HepG2 (cell line): Measurements from ENCODE around the gene ZBTB45. TPM values are rescaled to one million over a fixed set of nuclear protein-coding genes. Genes with fewer than 3 reads are reported as not detected.

ENCODE experiments used
- FOXA1 ChIP-seq, 2 experiments: fragments of 450-650 bp in 1 of 2; sonication (generic) in 1 of 2; formaldehyde crosslinking in 1 of 2; IDR thresholded peaks; 2 replicates each; pipeline versions ENCODE4 v1.4.0 to v1.6.1; 2016 to 2020; ENCODE audit warnings: missing genetic modification reagents in 1 of 2
- FOXJ3 ChIP-seq: sonication (generic); formaldehyde crosslinking; IDR thresholded peaks from 2 replicates; pipeline ENCODE4 v1.4.0; 2020; ENCODE audit warnings: missing genetic modification reagents, mild to moderate bottlenecking, borderline replicate concordance
- FOXP1 ChIP-seq, 2 experiments: fragments of 450-650 bp in 1 of 2; IDR thresholded peaks; 2 replicates each; pipeline ENCODE4 v1.6.1; 2017 to 2018; ENCODE audit warnings: antibody characterized with exemption in 1 of 2
- GABPA ChIP-seq, 2 experiments: IDR thresholded peaks; 2 replicates each; pipeline ENCODE4 v1.6.1; 2011 to 2016; ENCODE audit warnings: low read depth in 2 of 2, low read length in 1 of 2, missing biosample characterization in 1 of 2, missing genetic modification characterization in 1 of 2
- GFI1 ChIP-seq: sonication (generic); formaldehyde crosslinking; IDR thresholded peaks from 2 replicates; pipeline ENCODE4 v1.5.0; 2020; ENCODE audit warnings: missing genetic modification reagents, mild to moderate bottlenecking, borderline replicate concordance
- GMEB1 ChIP-seq: sonication (generic); formaldehyde crosslinking; IDR thresholded peaks from 2 replicates; pipeline ENCODE4 v1.5.1; 2020; ENCODE audit warnings: missing genetic modification reagents, mild to moderate bottlenecking, borderline replicate concordance
- HNF1B ChIP-seq: sonication (generic); formaldehyde crosslinking; IDR thresholded peaks from 2 replicates; pipeline ENCODE4 v1.5.1; 2020; ENCODE audit warnings: mild to moderate bottlenecking, moderate library complexity, missing genetic modification reagents
- HNF4G ChIP-seq, 2 experiments: sonication (generic) in 1 of 2; formaldehyde crosslinking in 1 of 2; IDR thresholded peaks; 2 replicates each; pipeline versions ENCODE4 v1.4.0 to v1.6.1; 2011 to 2020; ENCODE audit warnings: borderline replicate concordance in 2 of 2, low read depth in 2 of 2, mild to moderate bottlenecking in 2 of 2, low read length in 1 of 2, missing genetic modification reagents in 1 of 2, moderate library complexity in 1 of 2
- IRX3 ChIP-seq: sonication (generic); formaldehyde crosslinking; IDR thresholded peaks from 2 replicates; pipeline ENCODE4 v1.8.1; 2023; ENCODE audit warnings: mild to moderate bottlenecking, low read depth, missing genetic modification reagents, borderline replicate concordance
- KDM2A ChIP-seq: sonication (generic); formaldehyde crosslinking; IDR thresholded peaks from 2 replicates; pipeline ENCODE4 v1.4.0; 2020; ENCODE audit warnings: low read depth, missing genetic modification reagents, borderline replicate concordance
- MAFK ChIP-seq, 2 experiments: IDR thresholded peaks in 1 of 2; conservative IDR thresholded peaks in 1 of 2; 2 replicates each; pipeline ENCODE4 v1.6.1; 2011; ENCODE audit warnings: improper control_type of control experiment in 2 of 2, low read length in 2 of 2
- MTERF4 ChIP-seq: sonication (generic); formaldehyde crosslinking; IDR thresholded peaks from 2 replicates; pipeline ENCODE4 v1.8.0; 2023; ENCODE audit warnings: mild to moderate bottlenecking, missing genetic modification reagents
- PPARG ChIP-seq: conservative IDR thresholded peaks from 2 replicates; pipeline ENCODE4 v1.6.1; 2016; ENCODE audit warnings: missing biosample characterization, missing genetic modification reagents
- PRPF4 ChIP-seq: fragments of 200-400 bp; formaldehyde crosslinking; IDR thresholded peaks from 2 replicates; pipeline ENCODE4 v1.6.1; 2016; ENCODE audit warnings: low read length, low read depth; ENCODE audit not compliant: poor library complexity, severe bottlenecking
- RXRA ChIP-seq: sonication (generic); formaldehyde crosslinking; IDR thresholded peaks from 2 replicates; pipeline ENCODE4 v1.5.1; 2020; ENCODE audit warnings: missing genetic modification reagents
- SALL1 ChIP-seq: sonication (generic); formaldehyde crosslinking; IDR thresholded peaks from 2 replicates; pipeline ENCODE4 v1.8.0; 2022; ENCODE audit warnings: mild to moderate bottlenecking, missing genetic modification reagents
- SAP130 ChIP-seq: IDR thresholded peaks from 2 replicates; pipeline ENCODE4 v1.6.1; 2016; ENCODE audit warnings: low read depth
- THRA ChIP-seq: sonication (generic); formaldehyde crosslinking; IDR thresholded peaks from 2 replicates; pipeline ENCODE4 v1.4.0; 2020; ENCODE audit warnings: missing genetic modification reagents, borderline replicate concordance
- ZNF17 ChIP-seq: sonication (generic); formaldehyde crosslinking; IDR thresholded peaks from 2 replicates; pipeline ENCODE4 v1.5.0; 2020; ENCODE audit warnings: mild to moderate bottlenecking, missing genetic modification reagents
- ZSCAN30 ChIP-seq: sonication (generic); formaldehyde crosslinking; IDR thresholded peaks from 2 replicates; pipeline ENCODE4 v1.5.0; 2020; ENCODE audit warnings: mild to moderate bottlenecking, missing genetic modification reagents
- ZSCAN31 ChIP-seq: sonication (generic); formaldehyde crosslinking; IDR thresholded peaks from 2 replicates; pipeline ENCODE4 v1.5.0; 2020; ENCODE audit warnings: low read depth, mild to moderate bottlenecking, missing genetic modification reagents
- ZSCAN9 ChIP-seq: IDR thresholded peaks from 2 replicates; pipeline ENCODE4 v1.6.1; 2016; ENCODE audit warnings: borderline replicate concordance
- polyA plus RNA-seq, 8 experiments: library from polyadenylated mRNA; depleted of rRNA in 3 of 8; stranded (reverse) in 7 of 8; unstranded in 1 of 8; fragments of >200 nt; fragmentation: Illumina TruSeq in 4 of 8; extraction: Trizol in 4 of 8; gene quantifications; 2 replicates each; pipeline versions ENCODE4 v1.2.1 to v1.2.3, GENCODE V29; 2011 to 2016; ENCODE audit warnings: low read depth in 4 of 8, missing spikeins in 1 of 8, mixed read lengths in 1 of 8; ENCODE audit not compliant: insufficient read depth in 1 of 8
- total RNA-seq, 5 experiments: library from RNA; depleted of rRNA; stranded (reverse); fragments of >200 nt; fragmentation: Illumina TruSeq; extraction: Trizol; gene quantifications; 2 replicates each; pipeline ENCODE4 v1.2.3, GENCODE V29; 2016; ENCODE audit warnings: low read depth in 1 of 5

Gene ZBTB45
- total and polyA plus RNA-seq, 2 of the 13 experiments (the other 11 are each of a cell fraction or from before 2014, with no cell fraction given) = 3.0 to 3.7 TPM

- TF ChIP-seq THRA (CRISPR knock-in tag) = peak; percentile 85
- TF ChIP-seq GFI1 (CRISPR knock-in tag) = peak; percentile 88; the same call in 1 of the 2 replicates
- peak; percentile 50 for TF ChIP-seq HNF1B
- TF ChIP-seq RXRA (CRISPR knock-in tag) = peak; percentile 78; the same call in 1 of the 2 replicates
- TF ChIP-seq PPARG (CRISPR knock-in tag) = peak; percentile 66; the same call in 1 of the 2 replicates
- TF ChIP-seq FOXP1 (IDR thresholded peaks at IDR 0.05) = peak; percentile 18; the same call in 1 of the 2 replicates
- TF ChIP-seq FOXP1 (CRISPR knock-in tag; IDR thresholded peaks at IDR 0.05) = peak; percentile 63
- TF ChIP-seq GMEB1 (CRISPR knock-in tag) = peak; percentile 61; the same call in 1 of the 2 replicates
- no peak for TF ChIP-seq MAFK (conservative IDR thresholded peaks at IDR 0.05 in 1 of 2, IDR thresholded peaks at IDR 0.05 in 1 of 2; ENCODE audit: low read length in 2 of 2)
- TF ChIP-seq ZSCAN30 = no peak
- TF ChIP-seq IRX3 (CRISPR knock-in tag) = 0 out of 2 replicates have a peak, but pooled peaks have one; percentile 5
- TF ChIP-seq FOXJ3 (CRISPR knock-in tag) = peak; percentile 65; the same call in 1 of the 2 replicates
- TF ChIP-seq HNF4G (IDR thresholded peaks at IDR 0.05; ENCODE audit: borderline replicate concordance, low read depth, low read length) = peak; percentile 90
- peak; percentile 88 for TF ChIP-seq HNF4G (CRISPR knock-in tag; IDR thresholded peaks at IDR 0.05; ENCODE audit: borderline replicate concordance, low read depth)
- TF ChIP-seq SAP130 = peak; percentile 60
- no peak for TF ChIP-seq MTERF4
- TF ChIP-seq FOXA1 (IDR thresholded peaks at IDR 0.05) = no peak
- TF ChIP-seq FOXA1 (CRISPR knock-in tag; IDR thresholded peaks at IDR 0.05) = peak; percentile 45; the same call in 1 of the 2 replicates
- TF ChIP-seq KDM2A = 0 out of 2 replicates have a peak, but pooled peaks have one; percentile 17
- no peak for TF ChIP-seq ZSCAN31 (CRISPR knock-in tag)
- TF ChIP-seq SALL1 = peak; percentile 23
- no peak for TF ChIP-seq GABPA (IDR thresholded peaks at IDR 0.05; ENCODE audit: low read depth, low read length)
- TF ChIP-seq GABPA (CRISPR knock-in tag; IDR thresholded peaks at IDR 0.05; ENCODE audit: low read depth) = peak; percentile 8; the same call in 1 of the 2 replicates
- TF ChIP-seq ZSCAN9 (CRISPR knock-in tag) = no peak
- no peak for TF ChIP-seq ZNF17
- TF ChIP-seq PRPF4 = no peak
Measured at GRCh38 chr19:58510084-58510862, 9.3 kb downstream of the ZBTB45 start (continued).
